ENCODE results near the gene TRIM28. TPM values are rescaled to one million over a fixed set of nuclear protein-coding genes. Genes with fewer than 3 reads are reported as not detected.

Gene TRIM28
- polyA plus RNA-seq, 4 donors: 677 to 796 (median 712) TPM

GRCh38 chr19:58558623-58559274, 14.9 kb downstream of the TRIM28 start:
- peak; percentile 95 to 97 (median 97) for DNase-seq (ENCODE audit: low read depth in 4 of 4, low spot score in 3 of 4)

DNA sequence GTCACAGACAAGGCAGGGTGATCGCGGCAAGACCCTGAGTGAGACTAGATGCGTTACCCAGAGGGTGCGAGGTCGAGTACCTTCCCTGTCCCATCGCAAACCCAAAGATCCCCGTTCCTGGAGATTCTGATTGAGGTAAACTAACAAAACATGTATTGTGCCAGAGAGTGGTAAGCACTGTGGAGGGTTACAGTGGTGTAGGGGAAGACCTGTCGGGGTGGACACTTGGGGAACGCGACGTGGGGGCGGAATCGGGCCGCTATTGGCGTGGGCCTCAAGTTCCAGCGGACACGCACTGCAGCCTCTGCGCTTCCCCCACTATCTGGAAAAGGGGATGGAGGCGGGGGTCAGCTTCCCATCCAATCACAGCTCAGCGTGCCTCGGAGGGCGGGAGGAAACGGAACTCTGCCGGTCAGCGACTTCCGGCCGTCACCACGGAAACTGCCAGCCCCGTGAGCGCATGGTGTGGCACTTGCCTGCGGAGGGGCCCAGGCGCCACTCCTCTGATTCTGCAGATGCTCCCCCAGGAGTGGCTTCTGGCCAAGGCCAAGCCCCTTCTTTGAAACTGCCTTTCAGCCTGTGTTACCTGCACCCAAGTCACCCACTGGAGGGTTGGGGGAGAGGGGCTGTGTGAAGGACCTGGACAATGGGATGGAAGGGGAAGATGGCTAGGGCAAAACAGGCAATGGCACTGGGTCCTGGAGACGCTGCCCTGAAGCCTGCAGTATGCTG, 15.6 kb downstream of the TRIM28 start:
- DNase-seq (ENCODE audit: low read depth in 4 of 4, low spot score in 3 of 4): peak in 3 of 4 donors; percentile 81 to 86 (median 86)

DNA sequence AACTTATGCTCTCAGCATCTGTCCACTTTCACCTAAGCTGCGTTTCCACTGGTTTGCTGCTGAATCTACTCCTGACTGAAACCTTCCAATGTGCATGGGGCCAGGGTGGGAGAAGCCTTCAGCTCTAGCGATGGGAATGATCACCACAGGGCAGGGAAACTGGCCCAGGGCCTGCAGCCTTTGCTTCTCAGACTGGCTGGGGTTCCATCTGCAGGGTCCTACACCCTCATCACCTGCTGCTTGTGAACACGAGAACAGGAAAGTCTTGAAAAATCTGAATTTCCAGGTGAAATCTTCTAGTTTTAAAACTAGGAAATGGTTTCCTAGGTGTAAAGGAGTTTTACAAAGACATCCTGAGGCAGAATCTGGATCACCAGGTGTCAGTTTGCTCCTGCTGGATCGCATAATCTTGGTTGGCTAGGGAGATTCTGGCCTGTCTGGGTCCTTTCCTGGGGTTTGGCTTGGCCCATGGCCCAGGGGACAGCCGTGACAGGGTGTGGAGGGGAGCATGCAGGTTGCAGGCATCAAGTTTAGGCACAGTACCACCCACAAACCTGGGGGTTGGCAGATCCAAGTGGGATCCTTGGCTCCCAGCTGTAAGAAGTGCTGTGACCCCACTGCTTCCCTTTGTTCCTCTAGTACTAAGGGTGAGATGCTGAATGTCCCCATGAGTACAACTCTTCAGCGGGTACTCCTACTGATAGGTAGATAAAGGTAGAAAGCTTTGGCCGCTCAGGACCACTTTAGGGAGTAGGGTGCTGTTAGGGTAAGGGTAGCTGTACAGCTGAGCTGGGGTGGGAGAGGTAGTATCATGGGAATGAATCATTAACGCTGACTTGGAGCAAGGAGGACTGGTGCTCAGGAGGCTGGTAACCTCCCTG, 16.4 kb downstream of the TRIM28 start:
- DNase-seq (ENCODE audit: low read depth in 4 of 4, low spot score in 3 of 4): no peak

GRCh38 chr19:58560921-58561320, 17.1 kb downstream of the TRIM28 start:
- DNase-seq (ENCODE audit: low read depth in 4 of 4, low spot score in 3 of 4): no peak

DNA sequence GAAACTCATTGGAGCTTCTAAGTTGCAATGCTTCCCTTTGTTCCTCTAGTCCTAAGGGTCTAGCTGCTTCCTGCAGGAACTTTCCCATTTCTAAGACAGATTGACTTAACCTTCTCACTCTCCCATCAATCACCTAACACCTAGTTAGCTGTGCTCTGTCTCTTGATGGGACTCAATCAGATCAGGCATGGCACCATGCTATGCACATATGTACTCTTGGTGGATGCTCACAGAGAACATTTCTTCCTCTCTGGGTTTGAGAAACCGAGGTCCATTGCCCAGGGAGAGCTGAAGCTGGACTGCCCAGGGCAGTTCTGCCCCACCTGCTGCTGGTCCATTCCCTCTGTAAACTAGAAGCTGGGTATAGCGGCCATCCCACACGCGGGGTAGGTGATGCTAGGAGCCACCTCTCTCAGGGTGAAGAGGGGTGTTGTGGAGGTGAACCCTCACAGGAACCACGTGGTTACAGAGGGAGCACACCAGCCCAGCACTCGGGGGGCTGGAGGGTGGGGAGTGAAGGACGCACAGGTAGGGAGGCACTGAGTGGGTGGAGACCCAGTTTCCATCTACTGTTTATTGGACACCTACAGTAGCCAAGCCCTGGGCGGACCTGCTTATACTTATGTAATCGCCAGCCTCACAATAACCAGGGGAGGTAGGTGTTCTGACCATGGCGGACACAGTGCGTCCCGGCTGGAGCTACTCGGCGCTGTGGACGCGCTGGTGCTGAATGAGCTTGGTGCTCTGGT, 17.7 kb downstream of the TRIM28 start:
- DNase-seq (ENCODE audit: low read depth in 4 of 4, low spot score in 3 of 4): no peak

DNA sequence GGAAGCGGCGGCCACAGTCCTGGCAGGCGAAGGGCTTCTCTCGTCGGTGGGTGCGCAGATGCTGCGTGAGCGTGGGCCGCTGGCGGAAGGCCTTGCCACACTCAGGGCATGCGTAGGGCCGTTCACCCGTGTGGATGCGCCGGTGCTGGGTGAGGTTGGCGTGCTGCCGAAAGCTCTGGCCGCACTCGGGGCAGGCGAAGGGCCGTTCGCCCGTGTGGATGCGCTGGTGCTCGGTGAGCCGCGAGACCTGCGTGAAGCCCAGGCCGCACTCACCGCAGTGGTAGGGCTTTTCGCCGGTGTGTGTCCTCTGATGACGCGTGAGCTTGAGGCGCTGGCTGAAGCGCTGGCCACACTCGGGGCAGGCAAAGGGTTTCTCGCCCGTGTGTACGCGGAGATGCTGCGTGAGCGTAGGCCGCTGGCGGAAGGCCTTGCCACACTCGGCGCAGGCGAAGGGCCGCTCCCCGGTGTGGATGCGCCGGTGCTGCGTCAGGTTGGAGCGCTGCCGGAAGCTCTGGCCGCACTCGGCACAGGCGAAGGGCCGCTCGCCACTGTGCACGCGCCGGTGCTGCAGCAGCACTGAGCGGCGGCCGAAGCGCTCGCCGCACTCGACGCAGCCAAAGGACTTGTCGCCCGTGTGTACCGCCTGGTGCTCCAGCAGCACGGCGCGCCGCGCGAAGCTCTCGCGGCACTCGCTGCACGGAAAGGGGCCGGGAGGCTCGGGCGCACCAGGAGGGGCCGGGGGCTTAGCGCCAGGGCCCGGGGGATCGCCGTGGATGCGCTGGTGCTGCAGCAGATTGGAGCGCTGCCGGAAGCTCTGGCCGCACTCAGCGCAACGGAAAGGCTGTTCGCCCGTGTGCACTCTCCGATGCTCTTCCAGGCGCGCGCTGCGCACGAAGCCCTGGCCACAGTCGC, 18.5 kb downstream of the TRIM28 start:
- no peak for DNase-seq (ENCODE audit: low read depth in 4 of 4, low spot score in 3 of 4)

- no peak for DNase-seq (ENCODE audit: low read depth in 4 of 4, low spot score in 3 of 4)
Measured at GRCh38 chr19:58563034-58563573, 19.2 kb downstream of the TRIM28 start.

GRCh38 chr19:58563823-58564222, 20.0 kb downstream of the TRIM28 start:
- no peak for DNase-seq (ENCODE audit: low read depth in 4 of 4, low spot score in 3 of 4)

DNA sequence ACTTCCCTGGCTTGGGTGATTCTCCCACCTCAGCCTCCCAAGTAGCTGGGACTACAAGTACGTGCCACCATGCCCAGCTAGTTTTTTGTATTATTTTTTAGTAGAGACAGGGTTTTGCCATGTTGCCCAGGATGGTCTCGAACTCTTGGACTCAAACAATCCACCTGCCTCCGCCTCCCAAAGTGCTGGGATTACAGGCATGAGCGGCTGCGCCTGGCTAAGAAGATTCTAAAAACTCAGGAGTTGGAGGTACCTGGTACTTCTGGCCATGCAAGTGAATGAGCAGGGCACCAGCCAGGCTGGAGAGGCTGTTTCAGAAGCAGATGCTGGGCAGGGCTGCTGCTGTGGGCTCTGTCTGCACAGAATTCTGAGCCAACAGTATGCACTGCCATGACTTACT, 23.1 kb downstream of the TRIM28 start:
- DNase-seq (ENCODE audit: low read depth in 4 of 4, low spot score in 3 of 4): no peak

GRCh38 chr19:58568453-58569130, 24.7 kb downstream of the TRIM28 start:
- DNase-seq (ENCODE audit: low read depth in 4 of 4, low spot score in 3 of 4): no peak

DNA sequence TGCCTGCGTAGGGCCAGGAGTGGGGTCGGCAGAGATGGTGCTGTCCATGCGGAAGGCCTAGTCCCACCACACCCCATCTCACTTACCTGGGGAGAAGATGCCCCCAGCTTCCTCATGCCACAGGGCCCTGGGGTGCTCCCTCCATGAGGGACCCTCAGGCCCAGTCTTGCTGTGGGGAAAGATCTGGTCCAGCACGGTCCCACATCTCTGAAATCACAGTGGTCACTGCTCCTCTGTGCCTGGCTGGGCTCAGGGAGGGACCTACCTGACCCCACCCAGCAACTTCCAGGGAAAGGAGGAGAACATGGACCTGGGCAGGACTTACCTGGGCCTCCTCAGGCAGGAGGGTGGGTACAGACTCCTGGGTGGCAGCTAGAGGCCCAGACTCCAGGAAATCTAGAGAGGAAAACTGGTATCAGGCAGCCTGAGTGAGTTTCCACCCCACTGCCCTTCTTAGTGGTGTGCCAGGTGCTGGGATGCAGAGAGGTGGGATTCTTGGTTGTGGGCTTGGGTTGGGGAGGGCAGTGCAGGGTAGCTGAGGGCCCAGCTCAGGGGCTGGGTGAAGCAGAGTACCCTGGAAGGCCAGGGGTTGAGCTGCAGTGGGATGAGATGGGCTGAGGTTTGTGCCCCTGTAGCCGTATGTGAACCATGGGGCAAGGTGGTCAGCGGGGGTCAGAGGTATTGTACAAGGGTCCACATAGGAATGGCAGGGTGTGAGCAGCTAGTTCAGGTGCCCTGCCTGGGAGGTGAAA, 25.5 kb downstream of the TRIM28 start:
- DNase-seq (ENCODE audit: low read depth in 4 of 4, low spot score in 3 of 4): no peak

DNA sequence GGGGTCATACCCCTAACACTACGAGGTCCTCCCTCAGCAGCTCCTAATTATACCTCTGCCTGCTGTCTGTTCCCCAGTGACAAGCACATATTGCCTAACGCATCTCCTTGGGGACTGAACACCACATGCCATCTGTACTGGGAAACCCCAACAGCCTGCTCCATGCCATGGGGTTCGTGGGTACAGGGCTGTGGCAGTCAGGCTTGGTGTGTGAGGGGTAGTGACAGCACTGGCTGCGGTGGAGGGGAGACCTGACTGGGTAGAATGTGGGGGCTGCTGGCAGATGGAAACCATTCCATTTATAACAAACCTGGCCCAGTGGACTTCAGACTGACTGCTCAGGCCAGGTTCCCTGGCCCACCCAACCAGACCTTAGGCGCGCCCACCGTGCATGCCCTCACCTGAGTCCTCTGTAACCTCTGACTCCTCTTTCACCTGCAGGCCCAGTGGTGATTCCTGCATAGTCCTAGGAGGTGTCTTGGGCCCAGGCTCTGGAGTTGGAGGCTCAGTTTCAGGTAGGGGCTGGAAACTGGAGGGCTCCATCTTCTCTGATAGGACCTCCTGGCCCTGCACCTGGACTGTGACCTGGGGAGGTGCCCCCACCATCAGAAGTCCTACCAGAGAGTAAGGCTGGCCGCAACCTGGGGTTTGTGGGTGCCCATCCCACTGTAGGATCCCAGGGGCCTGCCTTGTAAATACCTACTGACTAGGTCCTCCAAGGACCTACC, 26.2 kb downstream of the TRIM28 start:
- no peak for DNase-seq (ENCODE audit: low read depth in 4 of 4, low spot score in 3 of 4)

GRCh38 chr19:58570770-58571574, 27.1 kb downstream of the TRIM28 start:
- DNase-seq (ENCODE audit: low read depth in 4 of 4, low spot score in 3 of 4): no peak

DNA sequence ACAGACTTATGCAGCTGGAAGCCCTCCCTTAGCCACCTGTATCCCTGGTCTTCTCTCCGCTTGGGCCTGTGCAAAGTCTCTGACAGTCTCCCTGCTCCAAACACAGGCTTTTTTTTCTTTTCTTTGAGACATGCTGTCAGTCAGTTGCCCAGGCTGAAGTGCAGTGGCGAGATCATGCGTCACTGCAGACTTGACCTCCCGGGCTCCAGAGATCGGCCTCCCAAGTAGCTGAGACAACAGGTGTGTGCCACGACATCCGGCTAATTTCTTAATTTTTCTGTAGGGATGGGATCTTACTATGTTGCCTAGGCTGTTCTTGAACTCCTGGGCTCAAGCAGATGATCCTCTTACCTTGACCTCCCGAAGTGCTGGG, 27.7 kb downstream of the TRIM28 start:
- DNase-seq (ENCODE audit: low read depth in 4 of 4, low spot score in 3 of 4): no peak

- no peak for DNase-seq (ENCODE audit: low read depth in 4 of 4, low spot score in 3 of 4)
Measured at GRCh38 chr19:58572026-58572817, 28.4 kb downstream of the TRIM28 start.
